ENCODE data around the gene CDKAL1.

Gene CDKAL1

DNA sequence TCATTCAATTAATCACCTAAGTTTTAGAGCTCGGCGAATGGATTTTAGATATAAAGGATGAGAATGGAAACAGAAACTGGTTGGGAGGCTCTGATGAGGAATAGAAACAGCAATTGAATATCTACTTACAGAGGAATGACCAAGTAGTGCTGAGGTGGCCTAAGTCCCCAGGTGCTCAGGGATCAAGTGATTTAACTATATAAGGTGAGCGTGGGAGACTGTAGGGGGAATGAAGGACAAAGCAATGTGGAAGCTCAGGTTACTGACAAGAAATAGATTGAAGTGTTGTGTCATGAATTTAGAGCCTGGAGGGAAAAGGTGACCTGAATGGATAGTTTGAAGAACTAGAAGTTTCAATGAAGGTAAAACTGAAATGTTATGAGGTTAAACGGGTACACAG is 563.9 kb downstream of the CDKAL1 start:
- H3K4me1 ChIP-seq (ENCODE audit: control insufficient read depth, insufficient read depth, low read length, poor library complexity, severe bottlenecking), result peaks cover 11% of the 10 kb centered on the region
- no peaks in the 10 kb centered on the region for H3K9me3 ChIP-seq (ENCODE audit: control insufficient read depth, low read length)
- no peak overlapping the region for H3K27ac ChIP-seq (ENCODE audit: low read depth, low read length, severe bottlenecking)
- H3K36me3 ChIP-seq (ENCODE audit: control insufficient read depth, insufficient read depth, low read length), result no peaks in the 10 kb centered on the region
- WGBS, 2 experiments (ENCODE audit: insufficient coverage in 2 of 2), result 82 to 96% methylated on average over 2 of the region's 4 CpGs
- H3K4me3 ChIP-seq (ENCODE audit: extremely low read depth, insufficient read depth, low read length, poor library complexity, severe bottlenecking), result no peak overlapping the region

DNA sequence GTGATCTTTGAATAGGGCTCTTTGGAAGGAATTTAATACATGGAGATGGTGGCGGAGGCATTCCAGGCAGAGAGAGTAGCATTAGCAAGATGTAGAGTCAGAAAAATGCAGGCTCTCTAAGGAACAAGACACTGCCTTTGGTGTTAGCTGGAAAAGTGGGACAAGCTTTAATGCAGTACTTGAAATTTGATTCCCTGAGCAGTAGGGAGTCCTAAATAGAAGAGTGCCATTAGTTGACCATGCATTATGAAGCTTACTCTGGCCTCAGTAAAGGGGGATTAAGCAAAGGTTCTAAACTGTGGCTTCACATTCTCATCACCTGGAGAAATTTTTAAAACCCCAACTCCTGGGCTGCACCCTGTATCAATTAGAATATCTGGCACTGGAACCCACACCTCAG is 564.5 kb downstream of the CDKAL1 start:
- H3K4me1 ChIP-seq (ENCODE audit: control insufficient read depth, insufficient read depth, low read length, poor library complexity, severe bottlenecking), result peaks cover 11% of the 10 kb centered on the region
- no peaks in the 10 kb centered on the region for H3K9me3 ChIP-seq (ENCODE audit: control insufficient read depth, low read length)
- 100% methylated on average over 1 of the region's 1 CpG for WGBS, 2 experiments (ENCODE audit: insufficient coverage in 2 of 2)
- no peaks in the 10 kb centered on the region for H3K36me3 ChIP-seq (ENCODE audit: control insufficient read depth, insufficient read depth, low read length)
- H3K27ac ChIP-seq (ENCODE audit: low read depth, low read length, severe bottlenecking), result no peak overlapping the region
- H3K4me3 ChIP-seq (ENCODE audit: extremely low read depth, insufficient read depth, low read length, poor library complexity, severe bottlenecking), result no peak overlapping the region

GRCh38 chr6:21099338-21100314 is 565.4 kb downstream of the CDKAL1 start:
- Histone ChIP-seq H3K36me3 (ENCODE audit: control insufficient read depth, insufficient read depth, low read length) (no peaks in the 10 kb centered on the region), H3K9me3 (ENCODE audit: control insufficient read depth, low read length) (no peaks in the 10 kb centered on the region), H3K27ac (ENCODE audit: low read depth, low read length, severe bottlenecking) (no peak overlapping the region), H3K4me1 (ENCODE audit: control insufficient read depth, insufficient read depth, low read length, poor library complexity, severe bottlenecking) (peaks cover 11% of the 10 kb centered on the region), H3K4me3 (ENCODE audit: extremely low read depth, insufficient read depth, low read length, poor library complexity, severe bottlenecking) (no peak overlapping the region)
- WGBS, 2 experiments (ENCODE audit: insufficient coverage in 2 of 2), result 75 to 84% methylated on average over 5 of the region's 7 CpGs

GRCh38 chr6:21100991-21101390 is 566.7 kb downstream of the CDKAL1 start:
- 94% methylated on average over 4 of the region's 4 CpGs for WGBS, 2 experiments (ENCODE audit: insufficient coverage in 2 of 2)
- Histone ChIP-seq H3K4me1 (ENCODE audit: control insufficient read depth, insufficient read depth, low read length, poor library complexity, severe bottlenecking) (peaks cover 11% of the 10 kb centered on the region), H3K36me3 (ENCODE audit: control insufficient read depth, insufficient read depth, low read length) (no peaks in the 10 kb centered on the region), H3K27ac (ENCODE audit: low read depth, low read length, severe bottlenecking) (no peak overlapping the region), H3K4me3 (ENCODE audit: extremely low read depth, insufficient read depth, low read length, poor library complexity, severe bottlenecking) (no peak overlapping the region), H3K9me3 (ENCODE audit: control insufficient read depth, low read length) (no peaks in the 10 kb centered on the region)

- Histone ChIP-seq H3K4me1 (ENCODE audit: control insufficient read depth, insufficient read depth, low read length, poor library complexity, severe bottlenecking) (peaks cover 11% of the 10 kb centered on the region), H3K4me3 (ENCODE audit: extremely low read depth, insufficient read depth, low read length, poor library complexity, severe bottlenecking) (no peak overlapping the region), H3K36me3 (ENCODE audit: control insufficient read depth, insufficient read depth, low read length) (no peaks in the 10 kb centered on the region), H3K27ac (ENCODE audit: low read depth, low read length, severe bottlenecking) (no peak overlapping the region), H3K9me3 (ENCODE audit: control insufficient read depth, low read length) (no peaks in the 10 kb centered on the region)
- WGBS, 2 experiments (ENCODE audit: insufficient coverage in 2 of 2), result 75 to 83% methylated on average over 1 of the region's 1 CpG
Observed at GRCh38 chr6:21101694-21102093, 567.4 kb downstream of the CDKAL1 start.

- Histone ChIP-seq H3K4me3 (ENCODE audit: extremely low read depth, insufficient read depth, low read length, poor library complexity, severe bottlenecking) (no peak overlapping the region), H3K36me3 (ENCODE audit: control insufficient read depth, insufficient read depth, low read length) (no peaks in the 10 kb centered on the region), H3K9me3 (ENCODE audit: control insufficient read depth, low read length) (no peaks in the 10 kb centered on the region), H3K4me1 (ENCODE audit: control insufficient read depth, insufficient read depth, low read length, poor library complexity, severe bottlenecking) (peaks cover 11% of the 10 kb centered on the region), H3K27ac (ENCODE audit: low read depth, low read length, severe bottlenecking) (no peak overlapping the region)
- 53 to 68% methylated on average over 6 to 7 of the region's 7 CpGs for WGBS, 2 experiments (ENCODE audit: insufficient coverage in 2 of 2)
Observed at GRCh38 chr6:21102201-21102600, 567.9 kb downstream of the CDKAL1 start.

GRCh38 chr6:21102624-21103023 is 568.4 kb downstream of the CDKAL1 start:
- H3K4me3 ChIP-seq (ENCODE audit: extremely low read depth, insufficient read depth, low read length, poor library complexity, severe bottlenecking), result no peak overlapping the region
- H3K36me3 ChIP-seq (ENCODE audit: control insufficient read depth, insufficient read depth, low read length), result no peaks in the 10 kb centered on the region
- no peaks in the 10 kb centered on the region for H3K9me3 ChIP-seq (ENCODE audit: control insufficient read depth, low read length)
- H3K27ac ChIP-seq (ENCODE audit: low read depth, low read length, severe bottlenecking), result no peak overlapping the region
- 78 to 79% methylated on average over 5 of the region's 7 CpGs for WGBS, 2 experiments (ENCODE audit: insufficient coverage in 2 of 2)
- peaks cover 11% of the 10 kb centered on the region for H3K4me1 ChIP-seq (ENCODE audit: control insufficient read depth, insufficient read depth, low read length, poor library complexity, severe bottlenecking)

DNA sequence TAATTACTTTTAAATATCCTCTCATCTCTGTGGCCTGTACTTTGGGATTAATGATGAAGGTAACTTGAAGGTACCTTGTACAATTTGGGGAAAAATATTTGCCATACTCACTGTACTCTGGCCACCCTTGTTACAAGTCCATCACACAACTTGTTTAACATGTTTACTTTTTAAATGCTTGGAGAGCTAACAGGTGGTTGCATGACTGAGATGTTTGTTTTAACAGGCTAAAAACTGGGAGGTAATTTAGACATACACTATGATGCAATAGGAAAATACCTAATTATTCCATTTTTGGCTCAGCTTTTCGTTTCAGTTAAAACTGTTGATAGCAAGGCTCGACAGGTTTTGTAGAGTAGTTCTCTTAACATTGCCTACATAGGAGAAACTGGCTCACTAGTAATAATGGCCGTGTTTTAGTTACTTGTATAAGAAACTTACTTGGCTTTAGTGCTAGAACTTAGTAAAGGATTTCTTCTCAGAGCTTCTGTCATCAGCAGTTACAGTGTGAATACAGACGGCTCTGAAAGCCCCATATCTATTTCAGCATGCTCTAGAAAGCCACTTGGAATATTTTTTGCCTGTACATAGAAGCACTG is 569.5 kb downstream of the CDKAL1 start:
- no peaks in the 10 kb centered on the region for H3K36me3 ChIP-seq (ENCODE audit: control insufficient read depth, insufficient read depth, low read length)
- no peaks in the 10 kb centered on the region for H3K9me3 ChIP-seq (ENCODE audit: control insufficient read depth, low read length)
- WGBS, 2 experiments (ENCODE audit: insufficient coverage in 2 of 2), result 79 to 100% methylated on average over 1 to 2 of the region's 4 CpGs
- H3K27ac ChIP-seq (ENCODE audit: low read depth, low read length, severe bottlenecking), result no peak overlapping the region
- H3K4me3 ChIP-seq (ENCODE audit: extremely low read depth, insufficient read depth, low read length, poor library complexity, severe bottlenecking), result no peak overlapping the region
- peaks cover 11% of the 10 kb centered on the region for H3K4me1 ChIP-seq (ENCODE audit: control insufficient read depth, insufficient read depth, low read length, poor library complexity, severe bottlenecking)

DNA sequence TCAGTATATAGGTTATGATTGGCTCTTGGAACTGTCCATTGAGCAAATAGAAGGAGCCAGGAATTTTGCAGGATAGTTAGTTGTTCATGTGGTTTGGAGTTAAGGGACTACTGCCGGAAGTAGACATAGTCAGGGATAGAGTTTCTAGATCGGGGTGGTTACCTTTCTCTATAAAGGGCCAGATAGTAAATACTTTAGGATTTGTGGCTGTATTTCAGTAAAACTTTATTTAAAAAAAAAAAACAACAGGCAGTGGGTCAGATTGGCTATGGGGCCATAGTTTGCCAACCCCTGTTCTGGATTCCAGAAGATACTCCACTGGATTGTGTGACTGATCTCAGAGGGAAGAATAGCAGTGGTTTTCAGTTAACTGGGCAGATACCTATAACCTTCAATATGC is 570.0 kb downstream of the CDKAL1 start:
- no peak overlapping the region for H3K4me3 ChIP-seq (ENCODE audit: extremely low read depth, insufficient read depth, low read length, poor library complexity, severe bottlenecking)
- H3K36me3 ChIP-seq (ENCODE audit: control insufficient read depth, insufficient read depth, low read length), result no peaks in the 10 kb centered on the region
- no peaks in the 10 kb centered on the region for H3K9me3 ChIP-seq (ENCODE audit: control insufficient read depth, low read length)
- 90% methylated on average over 2 of the region's 2 CpGs; no CpG with 5 or more reads in 1 of the 2 experiments for WGBS, 2 experiments (ENCODE audit: insufficient coverage in 2 of 2)
- peaks cover 14% of the 10 kb centered on the region for H3K4me1 ChIP-seq (ENCODE audit: control insufficient read depth, insufficient read depth, low read length, poor library complexity, severe bottlenecking)
- no peak overlapping the region for H3K27ac ChIP-seq (ENCODE audit: low read depth, low read length, severe bottlenecking)

GRCh38 chr6:21107796-21108195 is 573.5 kb downstream of the CDKAL1 start:
- no peaks in the 10 kb centered on the region for H3K36me3 ChIP-seq (ENCODE audit: control insufficient read depth, insufficient read depth, low read length)
- H3K9me3 ChIP-seq (ENCODE audit: control insufficient read depth, low read length), result no peaks in the 10 kb centered on the region
- no peak overlapping the region for H3K27ac ChIP-seq (ENCODE audit: low read depth, low read length, severe bottlenecking)
- WGBS, 2 experiments (ENCODE audit: insufficient coverage in 2 of 2), result 100% methylated on average over 1 of the region's 3 CpGs
- no peak overlapping the region for H3K4me3 ChIP-seq (ENCODE audit: extremely low read depth, insufficient read depth, low read length, poor library complexity, severe bottlenecking)
- H3K4me1 ChIP-seq (ENCODE audit: control insufficient read depth, insufficient read depth, low read length, poor library complexity, severe bottlenecking), result peaks cover 15% of the 10 kb centered on the region
